B cell (primary cell): ENCODE results near the gene VCL. TPM values are rescaled to one million over a fixed set of nuclear protein-coding genes. Genes with fewer than 3 reads are reported as not detected.

ENCODE experiments used
- ATAC-seq: fragments of 200-7000 bp; cut with Tn5 transposase; one replicate; pipeline ENCODE4 v1.10.0; 2021; ENCODE audit warnings: low read depth, mild to moderate bottlenecking, moderate number of reproducible peaks, moderate library complexity
- CTCF ChIA-PET: fragments of 350-600 bp; sonication (Branson Sonifier 250); formaldehyde crosslinking; loops from one replicate; lab custom pipeline; 2021; ENCODE audit warnings: antibody characterized with exemption, inconsistent platforms; lab: Charles Lee
- POLR2A ChIA-PET: fragments of 350-600 bp; sonication (Branson Sonifier 250); formaldehyde crosslinking; loops from one replicate; lab custom pipeline; 2021; ENCODE audit warnings: antibody characterized with exemption; lab: Charles Lee
- DNase-seq: peaks from one replicate; pipeline ENCODE4 v3.0.0; 2013
- H2AFZ ChIP-seq: 2 replicates; pipeline ENCODE4 v1.6.1; 2012; ENCODE audit warnings: mild to moderate bottlenecking, low read depth, low read length; ENCODE audit not compliant: insufficient read depth, poor library complexity, severe bottlenecking
- H3K27ac ChIP-seq, 2 donors: 1 replicate in 1 of 2; 2 replicates in 1 of 2; pipeline ENCODE4 v1.5.1; 2012 to 2013; ENCODE audit warnings: low read length in 2 of 2, mild to moderate bottlenecking in 2 of 2, moderate library complexity in 1 of 2
- H3K27me3 ChIP-seq, 4 experiments: fragments of 200-600 bp in 1 of 4; sonication (generic) in 1 of 4; replicated peaks in 1 of 4; 1 replicate in 2 of 4; 2 replicates in 2 of 4; pipeline versions ENCODE4 v1.6.1 to v1.7.0; 2013 to 2016; ENCODE audit warnings: low read length in 3 of 4, mild to moderate bottlenecking in 2 of 4, mixed read lengths in 1 of 4, moderate library complexity in 1 of 4; ENCODE audit not compliant: insufficient read depth in 4 of 4, control insufficient read depth in 3 of 4; ENCODE audit errors: control extremely low read depth in 1 of 4
- H3K36me3 ChIP-seq, 2 experiments: replicated peaks in 1 of 2; 1 replicate in 1 of 2; 2 replicates in 1 of 2; pipeline versions ENCODE4 v1.6.1 to v1.7.1; 2013; ENCODE audit warnings: low read length in 1 of 2; ENCODE audit not compliant: insufficient read depth in 2 of 2, control insufficient read depth in 1 of 2; ENCODE audit errors: control extremely low read depth in 1 of 2, extremely low read depth in 1 of 2
- H3K4me1 ChIP-seq, 2 donors: fragments of 200-600 bp in 1 of 2; sonication (generic) in 1 of 2; 1 replicate in 1 of 2; 2 replicates in 1 of 2; pipeline versions ENCODE4 v1.5.1 to v1.6.1; 2013 to 2017; ENCODE audit warnings: low read length in 2 of 2; ENCODE audit not compliant: control insufficient read depth in 2 of 2, insufficient read depth in 2 of 2
- H3K4me2 ChIP-seq: replicated peaks from 2 replicates; pipeline ENCODE3; 2012; ENCODE audit warnings: mild to moderate bottlenecking, low read depth, low read length; ENCODE audit not compliant: poor library complexity, severe bottlenecking
- H3K4me3 ChIP-seq, 5 experiments: fragments of 200-600 bp in 1 of 5; sonication (generic) in 1 of 5; 1 replicate in 3 of 5; 2 replicates in 2 of 5; pipeline versions ENCODE4 v1.5.1 to v1.7.0; 2011 to 2016; ENCODE audit warnings: low read length in 4 of 5, mild to moderate bottlenecking in 4 of 5, low read depth in 2 of 5, control low read depth in 1 of 5, moderate library complexity in 1 of 5; ENCODE audit not compliant: insufficient read depth in 1 of 5; ENCODE audit errors: control extremely low read depth in 1 of 5, extremely low read depth in 1 of 5
- H3K79me2 ChIP-seq: fragments of 200-600 bp; sonication (generic); one replicate; pipeline ENCODE4 v1.6.0; 2016; ENCODE audit warnings: low read length; ENCODE audit not compliant: control insufficient read depth, insufficient read depth
- H3K9ac ChIP-seq: fragments of 200-600 bp; sonication (generic); 2 replicates; pipeline ENCODE4 v1.6.1; 2017; ENCODE audit warnings: mild to moderate bottlenecking, low read length, moderate library complexity
- H3K9me3 ChIP-seq, 3 donors: one replicate each; pipeline versions ENCODE4 v1.6.1 to v1.7.1; 2013; ENCODE audit warnings: low read length in 2 of 3; ENCODE audit not compliant: control insufficient read depth in 2 of 3, insufficient read depth in 1 of 3; ENCODE audit errors: control extremely low read depth in 1 of 3
- H4K20me1 ChIP-seq: 2 replicates; pipeline ENCODE4 v1.6.0; 2012; ENCODE audit warnings: mild to moderate bottlenecking, low read length; ENCODE audit not compliant: insufficient read depth, control insufficient read depth, poor library complexity, severe bottlenecking
- H3K27ac Mint-ChIP-seq: one replicate; pipeline ENCODE4 v1.8.0; 2021; ENCODE audit warnings: mixed read lengths
- H3K27me3 Mint-ChIP-seq: one replicate; pipeline ENCODE4 v1.8.0; 2021; ENCODE audit warnings: mixed read lengths
- H3K4me1 Mint-ChIP-seq: one replicate; pipeline ENCODE4 v1.8.0; 2021; ENCODE audit warnings: mixed read lengths
- H3K4me3 Mint-ChIP-seq: one replicate; pipeline ENCODE4 v1.8.0; 2021; ENCODE audit warnings: mixed read lengths
- H3K9me3 Mint-ChIP-seq: one replicate; pipeline ENCODE4 v1.8.0; 2022; ENCODE audit warnings: mixed read lengths; ENCODE audit not compliant: insufficient read depth
- CTCF ChIP-seq: fragments of 200-600 bp; IDR thresholded peaks from one replicate; pipeline ENCODE4 v1.8.0; 2022; ENCODE audit warnings: antibody characterized with exemption, mild to moderate bottlenecking
- EZH2 ChIP-seq: IDR thresholded peaks from 2 replicates; pipeline ENCODE4 v1.6.1; 2012; ENCODE audit warnings: borderline replicate concordance, low read depth, mild to moderate bottlenecking, moderate library complexity, low read length; ENCODE audit not compliant: insufficient read depth, poor library complexity, severe bottlenecking
- WGBS: methylation state at CpG from one replicate; pipeline ENCODE4 v1.1.5; 2013; ENCODE audit warnings: missing lambda C conversion rate; ENCODE audit not compliant: insufficient coverage; 5-methylcytosine and 5-hydroxymethylcytosine counted together
- intact Hi-C: fragments of 100-400 bp; cut with micrococcal nuclease; formaldehyde crosslinking; loops from one replicate; pipeline ENCODE4 v1.10.0; 2022
- polyA plus RNA-seq: library from polyadenylated mRNA; depleted of rRNA; stranded (reverse); fragments of >200 nt; gene quantifications from 2 replicates; pipeline ENCODE4 v1.2.3, GENCODE V29; 2012
- total RNA-seq, 2 donors: library from RNA; stranded (reverse); fragments of 120-200 nt in 1 of 2; gene quantifications; 1 replicate in 1 of 2; 2 replicates in 1 of 2; pipeline versions ENCODE4 v1.2.3 to v1.2.4, GENCODE V29; 2013 to 2022

VCL gene
- total and polyA plus RNA-seq, 2 donors (not counting 1 experiment from before 2014, with no cell fraction given), result 13.1 to 29.8 TPM

GRCh38 chr10:74093530-74094164 is 95.7 kb downstream of the VCL start:
- no peak overlapping the region for H3K4me3 Mint-ChIP-seq
- ChIA-PET CTCF (interaction anchor here (1.0 to 3.4 kb wide), 3 partner anchors 9 to 141 kb away, joined by 3 to 10 read pairs (median 4); no protein-coding TSS in a partner anchor), POLR2A (no interaction called here)
- Histone ChIP-seq H3K79me2 (no peaks in the 10 kb centered on the region), H3K4me3 (no peak overlapping the region), H3K27ac (no peak overlapping the region), H2AFZ (no peak overlapping the region), H3K9ac (no peak overlapping the region), H3K36me3 (peaks cover 9 to 58% of the 10 kb centered on the region in 2 experiments), H4K20me1 (no peaks in the 10 kb centered on the region), H3K4me2 (no peak overlapping the region), H3K4me1 (peaks cover 11 to 13% of the 10 kb centered on the region in 2 donors), H3K9me3 (no peaks in the 10 kb centered on the region), H3K27me3 (no peaks in the 10 kb centered on the region)
- no peak for TF ChIP-seq EZH2
- TF ChIP-seq CTCF, result no peak
- no peaks in the 10 kb centered on the region for H3K9me3 Mint-ChIP-seq
- H3K27me3 Mint-ChIP-seq, result no peaks in the 10 kb centered on the region
- peaks cover 18% of the 10 kb centered on the region for H3K4me1 Mint-ChIP-seq
- no peak for DNase-seq
- no peak overlapping the region for H3K27ac Mint-ChIP-seq
- no peak for ATAC-seq
- intact Hi-C loops, result no loop called here
- no CpG with 5 or more reads among the region's 4 CpGs for WGBS

GRCh38 chr10:74094231-74094630 is 96.3 kb downstream of the VCL start:
- no peaks in the 10 kb centered on the region for H3K79me2 ChIP-seq
- H3K27me3 ChIP-seq, result no peaks in the 10 kb centered on the region
- Mint-ChIP-seq H3K4me3 (no peak overlapping the region), H3K4me1 (peaks cover 21% of the 10 kb centered on the region), H3K27me3 (no peaks in the 10 kb centered on the region), H3K9me3 (no peaks in the 10 kb centered on the region), H3K27ac (no peak overlapping the region)
- no peak overlapping the region for H3K27ac ChIP-seq
- no peak overlapping the region for H3K4me2 ChIP-seq
- peaks cover 6 to 58% of the 10 kb centered on the region in 2 experiments for H3K36me3 ChIP-seq
- POLR2A ChIA-PET, result no interaction called here
- H4K20me1 ChIP-seq, result no peaks in the 10 kb centered on the region
- no peak for ATAC-seq
- DNase-seq, result no peak
- CTCF ChIA-PET, result interaction anchor here (1.0 to 3.4 kb wide), 3 partner anchors 9 to 141 kb away, joined by 3 to 10 read pairs (median 4); no protein-coding TSS in a partner anchor
- no peak overlapping the region for H3K9ac ChIP-seq
- H3K4me1 ChIP-seq, result peaks cover 11 to 13% of the 10 kb centered on the region in 2 donors
- WGBS, result 97% methylated on average over 7 of the region's 7 CpGs
- no peaks in the 10 kb centered on the region for H3K9me3 ChIP-seq
- intact Hi-C loops, result no loop called here
- no peak overlapping the region for H3K4me3 ChIP-seq
- TF ChIP-seq CTCF, result no peak
- no peak for TF ChIP-seq EZH2
- H2AFZ ChIP-seq, result no peak overlapping the region
